ENCODE results near the gene MAP3K10. TPM values are rescaled to one million over a fixed set of nuclear protein-coding genes. Genes with fewer than 3 reads are reported as not detected.

Gene MAP3K10
- total RNA-seq, 1 donor from 2014 or later = 5.7 TPM

GRCh38 chr19:40231057-40231456 lies 39.8 kb downstream of the MAP3K10 start:
- Mint-ChIP-seq H3K27me3 (ENCODE audit: insufficient read depth, low read depth) (peaks cover 11% of the 10 kb centered on the region), H3K27ac (peak overlapping the region; percentile 5), H3K4me3 (no peak overlapping the region), H3K36me3 (no peaks in the 10 kb centered on the region), H3K4me1 (peaks cover 25% of the 10 kb centered on the region), H3K9me3 (no peaks in the 10 kb centered on the region)
- DNase-seq (ENCODE audit: low spot score) = no peak
- no peak overlapping the region for H3K4me2 ChIP-seq
- no peak overlapping the region for H3K4me3 ChIP-seq
- no peaks in the 10 kb centered on the region for H3K36me3 ChIP-seq
- no peak overlapping the region for H3K27ac ChIP-seq
- H3K4me1 ChIP-seq = peaks cover 15% of the 10 kb centered on the region
- H2AFZ ChIP-seq (replicated peaks) = no peak overlapping the region
- H3F3A ChIP-seq (ENCODE audit: low read depth) = no peaks in the 10 kb centered on the region
- H3K27me3 ChIP-seq = peaks cover 23% of the 10 kb centered on the region
- H3K9me3 ChIP-seq (ENCODE audit: low read depth) = no peaks in the 10 kb centered on the region
- no peaks in the 10 kb centered on the region for H3K79me2 ChIP-seq (ENCODE audit: low read depth)
- no peaks in the 10 kb centered on the region for H4K20me1 ChIP-seq (ENCODE audit: low read depth)
- H3K9ac ChIP-seq = no peak overlapping the region
- TF ChIP-seq CTCF (IDR thresholded peaks at IDR 0.05) = no peak
- TF ChIP-seq EZH2 (IDR thresholded peaks at IDR 0.05) = no peak
- TF ChIP-seq EZH2phosphoT487 (IDR thresholded peaks at IDR 0.05) = no peak

GRCh38 chr19:40231544-40232424 lies 40.6 kb downstream of the MAP3K10 start:
- Mint-ChIP-seq H3K4me3 (no peak overlapping the region), H3K27me3 (ENCODE audit: insufficient read depth, low read depth) (peaks cover 9% of the 10 kb centered on the region), H3K4me1 (peaks cover 25% of the 10 kb centered on the region), H3K36me3 (peaks cover under 1% of the 10 kb centered on the region), H3K27ac (no peak overlapping the region), H3K9me3 (no peaks in the 10 kb centered on the region)
- H3F3A ChIP-seq (ENCODE audit: low read depth) = no peaks in the 10 kb centered on the region
- H3K9ac ChIP-seq = no peak overlapping the region
- TF ChIP-seq CTCF (IDR thresholded peaks at IDR 0.05) (no peak), EZH2phosphoT487 (IDR thresholded peaks at IDR 0.05) (no peak), EZH2 (IDR thresholded peaks at IDR 0.05) (no peak)
- no peak overlapping the region for H2AFZ ChIP-seq (replicated peaks)
- H4K20me1 ChIP-seq (ENCODE audit: low read depth) = no peaks in the 10 kb centered on the region
- peaks cover 15% of the 10 kb centered on the region for H3K4me1 ChIP-seq
- peaks cover 15% of the 10 kb centered on the region for H3K27me3 ChIP-seq
- peak overlapping the region; percentile 50 for H3K4me2 ChIP-seq
- H3K27ac ChIP-seq = peak overlapping the region; percentile 25
- H3K36me3 ChIP-seq = no peaks in the 10 kb centered on the region
- DNase-seq (ENCODE audit: low spot score) = peak; percentile 36
- no peak overlapping the region for H3K4me3 ChIP-seq
- H3K79me2 ChIP-seq (ENCODE audit: low read depth) = no peaks in the 10 kb centered on the region
- no peaks in the 10 kb centered on the region for H3K9me3 ChIP-seq (ENCODE audit: low read depth)

- no peak for DNase-seq (ENCODE audit: low spot score)
- Mint-ChIP-seq H3K36me3 (peaks cover 4% of the 10 kb centered on the region), H3K4me3 (no peak overlapping the region), H3K27me3 (ENCODE audit: insufficient read depth, low read depth) (peaks cover 6% of the 10 kb centered on the region), H3K4me1 (peaks cover 25% of the 10 kb centered on the region), H3K27ac (peak overlapping the region; percentile 72), H3K9me3 (no peaks in the 10 kb centered on the region)
- Histone ChIP-seq H2AFZ (replicated peaks) (no peak overlapping the region), H3K9ac (no peak overlapping the region), H3F3A (ENCODE audit: low read depth) (no peaks in the 10 kb centered on the region), H3K4me2 (peak overlapping the region; percentile 50), H4K20me1 (ENCODE audit: low read depth) (no peaks in the 10 kb centered on the region), H3K79me2 (ENCODE audit: low read depth) (no peaks in the 10 kb centered on the region), H3K9me3 (ENCODE audit: low read depth) (no peaks in the 10 kb centered on the region), H3K4me1 (peaks cover 15% of the 10 kb centered on the region), H3K36me3 (no peaks in the 10 kb centered on the region), H3K4me3 (no peak overlapping the region), H3K27ac (peak overlapping the region; percentile 25), H3K27me3 (peaks cover 8% of the 10 kb centered on the region)
- TF ChIP-seq EZH2phosphoT487 (IDR thresholded peaks at IDR 0.05) = no peak
- no peak for TF ChIP-seq EZH2 (IDR thresholded peaks at IDR 0.05)
- TF ChIP-seq CTCF (IDR thresholded peaks at IDR 0.05) = no peak
Measured at GRCh38 chr19:40232479-40232878, 41.3 kb downstream of the MAP3K10 start.
